G401 (cell line): Measurements from ENCODE around the gene SLC27A3. TPM values are rescaled to one million over a fixed set of nuclear protein-coding genes. Genes with fewer than 3 reads are reported as not detected.
"Not testable (repeated sequence)": the region's sequence is repeated elsewhere in the genome, so short reads cannot be mapped to it uniquely, and the experiment has no call there.

Experiments
- DNase-seq: peaks from one replicate; pipeline ENCODE4 v3.0.0-alpha.2; 2015; ENCODE audit warnings: low spot score
- in situ Hi-C: cut with HindIII; loops from 2 replicates; pipeline ENCODE4 v1.10.0; 2016; ENCODE audit warnings: low sequenced_read_pairs, mixed read lengths
- total RNA-seq: library from RNA; depleted of rRNA; stranded (reverse); fragments of >200 nt; shearing (Covaris generic); gene quantifications from 2 replicates; pipeline ENCODE4 v1.2.3, GENCODE V29; 2014

The SLC27A3 gene
- total RNA-seq, 1 experiment from 2014 or later = 1.4 TPM

GRCh38 chr1:153778051-153778823, 3.0 kb downstream of the SLC27A3 start:
- peak; percentile 37 for DNase-seq
- in situ Hi-C loops = no loop called here

- DNase-seq = no peak
- in situ Hi-C loops = no loop called here
These were observed 3.8 kb downstream of the SLC27A3 start for GRCh38 chr1:153778824-153779519.

GRCh38 chr1:153779781-153780541, 4.8 kb downstream of the SLC27A3 start:
- in situ Hi-C loops = no loop called here
- DNase-seq = no peak

DNA sequence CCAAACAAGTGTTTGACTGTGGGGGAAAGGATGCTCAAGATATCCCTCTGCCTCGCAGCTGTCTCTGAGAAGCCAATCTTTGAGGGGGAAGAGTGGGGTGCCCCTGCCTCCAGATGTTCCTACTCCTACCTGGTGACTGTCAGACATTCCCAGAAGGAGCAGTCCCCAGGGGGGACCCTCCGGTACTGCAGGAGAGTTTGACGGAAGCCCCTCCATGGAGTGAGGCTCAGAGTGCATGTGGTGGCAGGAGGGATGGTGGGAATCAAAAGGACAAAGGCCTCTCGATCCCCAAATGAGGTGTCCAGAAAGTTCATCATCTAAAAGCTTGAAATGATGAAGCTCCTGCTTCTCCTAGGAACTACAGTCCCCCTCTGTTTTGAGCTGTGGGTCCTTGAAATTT, 5.3 kb downstream of the SLC27A3 start:
- no peak for DNase-seq
- in situ Hi-C loops = no loop called here

DNA sequence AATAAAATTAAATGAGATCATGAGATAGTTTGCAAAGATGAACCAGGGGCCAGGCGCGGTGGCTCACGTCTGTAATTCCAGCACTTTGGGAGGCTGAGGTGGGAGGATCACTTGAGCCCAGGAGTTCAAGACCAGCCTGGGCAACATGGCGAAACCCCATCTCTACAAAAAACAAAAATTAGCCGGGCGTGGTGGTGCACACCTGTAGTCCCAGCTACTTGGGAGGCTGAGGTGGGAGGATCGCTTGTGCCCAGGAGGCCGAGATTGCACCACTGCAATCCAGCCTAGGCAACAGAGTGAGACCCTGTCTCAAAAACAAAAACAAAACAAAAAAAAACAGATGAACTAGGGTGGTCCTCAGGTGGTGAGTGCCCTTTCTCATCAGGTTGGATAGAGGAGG, 7.4 kb downstream of the SLC27A3 start:
- in situ Hi-C loops, DNase-seq: not testable (repeated sequence)

- DNase-seq = peak; percentile 88
- in situ Hi-C loops = no loop called here
These were observed 8.3 kb downstream of the SLC27A3 start for GRCh38 chr1:153783233-153784190.

DNA sequence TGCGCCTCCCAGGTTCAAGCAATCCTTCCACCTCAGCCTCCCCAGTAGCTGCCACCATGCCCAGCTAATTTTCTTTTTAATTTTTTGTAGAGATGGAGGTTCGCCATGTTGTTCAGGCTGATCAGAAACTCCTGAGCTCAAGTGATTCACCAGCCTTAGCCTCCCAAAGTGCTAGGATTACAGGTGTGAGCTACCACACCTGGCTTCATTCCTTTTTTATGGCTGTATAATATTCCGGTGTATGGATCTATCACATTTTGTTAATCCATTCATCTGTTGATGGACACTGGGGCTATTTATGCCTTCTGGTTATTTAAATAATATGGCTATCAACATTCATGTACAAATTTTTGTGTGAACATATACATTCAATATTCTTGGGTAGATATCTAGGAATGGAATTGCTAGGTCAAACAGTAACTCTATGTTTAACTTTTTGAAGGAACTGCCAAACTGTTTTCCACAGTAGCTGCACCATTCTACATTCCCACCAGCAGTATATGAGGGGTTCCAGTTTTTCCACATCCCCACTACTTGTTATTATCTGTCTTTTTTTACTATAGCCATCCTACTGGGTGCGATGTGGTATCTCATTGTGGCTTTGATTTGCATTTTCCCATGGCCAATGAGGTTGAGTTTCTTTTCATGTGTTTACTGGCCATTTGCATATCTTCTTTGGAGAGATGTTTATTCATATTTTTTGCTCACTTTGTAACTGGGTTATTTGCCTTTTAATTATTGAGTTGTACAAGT, 11.0 kb downstream of the SLC27A3 start:
- no peak for DNase-seq
- in situ Hi-C loops = no loop called here

- in situ Hi-C loops = no loop called here
- peak; percentile 59 for DNase-seq
These were observed 14.3 kb downstream of the SLC27A3 start for GRCh38 chr1:153789478-153790034.

DNA sequence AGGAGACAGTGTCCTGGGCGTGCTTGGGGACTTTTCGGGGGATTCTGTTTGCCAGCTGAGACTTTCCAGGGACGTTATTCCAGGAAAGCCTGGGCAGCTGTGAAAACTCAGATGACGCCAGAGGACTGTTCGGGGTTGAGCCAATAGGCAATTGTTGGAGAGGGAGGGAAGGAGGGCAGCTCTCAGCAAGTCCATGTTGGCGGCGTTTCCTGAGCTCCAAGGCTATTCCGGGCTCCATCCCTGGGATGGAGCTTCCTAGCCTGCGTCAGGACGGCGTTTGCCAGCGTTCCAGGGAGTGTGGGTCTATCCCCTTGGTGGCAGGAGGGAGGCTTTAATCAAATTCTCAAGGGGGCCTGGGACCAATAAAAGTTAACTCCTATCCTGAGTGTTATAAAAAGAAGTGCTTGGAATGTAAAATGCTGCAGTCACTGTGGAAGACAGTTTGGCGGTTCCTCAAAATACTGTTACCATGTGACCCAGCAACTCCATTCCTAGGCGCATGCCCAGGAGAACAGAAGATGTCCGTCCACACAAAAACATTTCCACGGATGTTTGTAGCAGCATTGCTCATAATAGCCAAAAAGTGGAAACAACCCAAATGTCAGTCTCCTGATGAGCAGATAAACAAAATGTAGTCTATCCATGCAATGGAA, 15.2 kb downstream of the SLC27A3 start:
- DNase-seq = peak; percentile 92
- in situ Hi-C loops = no loop called here

GRCh38 chr1:153790966-153791647, 15.9 kb downstream of the SLC27A3 start:
- in situ Hi-C loops = no loop called here

GRCh38 chr1:153791648-153792253, 16.5 kb downstream of the SLC27A3 start:
- no peak for DNase-seq
- in situ Hi-C loops = no loop called here

More at GRCh38 chr1:153790966-153791647, 15.9 kb downstream of the SLC27A3 start:
- DNase-seq = no peak

GRCh38 chr1:153792631-153793041, 17.4 kb downstream of the SLC27A3 start:
- in situ Hi-C loops = no loop called here
- DNase-seq = no peak

- in situ Hi-C loops = no loop called here
- DNase-seq = no peak
These were observed 18.2 kb downstream of the SLC27A3 start for GRCh38 chr1:153793261-153793972.

DNA sequence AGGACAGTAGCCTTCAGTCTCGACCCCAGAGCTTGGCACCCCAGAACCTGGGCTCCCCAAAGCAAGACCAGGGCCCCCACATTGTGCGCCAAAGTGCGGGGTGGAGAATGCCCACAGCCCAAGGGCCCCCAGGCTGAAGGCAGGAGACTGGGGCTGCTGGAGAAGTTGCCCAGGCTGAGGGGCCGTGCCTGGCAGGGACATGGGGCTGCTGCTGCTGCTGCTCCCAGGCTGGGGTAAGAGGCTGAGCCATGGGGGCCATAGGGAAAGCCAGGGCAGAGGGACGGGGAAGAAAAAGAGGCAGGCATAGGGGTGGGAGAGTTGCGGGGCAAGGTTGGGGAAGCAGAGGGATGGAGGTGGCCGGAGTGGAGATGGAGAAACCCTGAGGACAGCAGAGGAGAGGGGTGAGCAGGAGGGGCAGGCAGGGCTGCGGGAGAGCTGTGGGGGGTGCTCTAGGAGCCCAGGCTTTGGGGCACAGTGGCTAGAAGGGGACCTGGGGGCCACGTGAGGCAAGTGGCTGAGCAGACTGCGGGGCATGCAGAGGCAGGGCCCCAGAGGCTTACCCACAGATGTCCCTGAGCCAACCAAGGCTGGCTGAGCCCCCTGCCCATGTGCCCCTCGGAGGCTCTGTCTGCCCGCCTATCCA, 18.9 kb downstream of the SLC27A3 start:
- in situ Hi-C loops = no loop called here
- no peak for DNase-seq

DNA sequence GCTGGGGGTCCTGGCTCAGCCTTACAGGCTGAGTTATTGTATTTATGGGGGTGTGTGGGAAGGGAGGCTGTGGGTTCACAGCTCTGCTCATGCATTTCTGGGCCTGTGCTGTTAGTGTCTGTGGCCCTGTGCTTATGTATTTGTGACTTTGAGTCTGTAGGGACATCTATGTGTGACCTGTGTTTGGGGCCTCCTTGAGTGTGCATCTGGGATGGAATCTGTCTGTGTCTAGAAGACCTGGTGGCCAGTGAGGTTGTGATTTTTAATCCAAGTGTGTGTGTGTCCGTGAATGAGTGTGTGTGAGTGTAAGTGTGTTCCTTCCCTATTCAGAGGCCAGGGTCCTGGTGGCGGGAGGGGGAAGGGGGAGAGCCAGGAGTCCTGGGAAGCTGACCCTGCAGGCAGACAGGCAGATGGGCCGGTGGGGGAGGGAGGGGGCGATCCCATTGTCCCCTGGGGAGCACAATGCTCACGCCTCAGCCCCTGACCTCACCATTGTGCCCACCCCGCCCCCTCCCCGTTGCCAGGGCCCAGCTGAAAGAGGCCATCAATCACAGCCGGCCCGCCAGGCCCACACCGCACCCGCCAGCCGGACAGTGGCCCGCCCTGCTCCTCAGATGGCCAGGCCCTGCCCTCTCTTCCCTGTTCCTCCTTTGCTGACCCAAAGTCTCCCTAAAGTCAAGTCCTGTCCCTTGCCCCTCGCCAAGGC, 19.6 kb downstream of the SLC27A3 start:
- no peak for DNase-seq
- in situ Hi-C loops = no loop called here
